ENCODE data around the gene PITRM1. TPM values are rescaled to one million over a fixed set of nuclear protein-coding genes. Genes with fewer than 3 reads are reported as not detected.
A peak's percentile ranks its signal among the peaks of the same experiment; 100 is the strongest.

The PITRM1 gene
- total RNA-seq, 1 donor from 2014 or later: 110 TPM

GRCh38 chr10:3136763-3137611, 35.6 kb downstream of the PITRM1 start:
- H3K27me3 ChIP-seq: no peaks in the 10 kb centered on the region
- no peaks in the 10 kb centered on the region for H3K9me3 ChIP-seq
- H3K4me1 ChIP-seq: peaks cover 0 to 30% of the 10 kb centered on the region in 2 donors
- H3K4me3 ChIP-seq: peak overlapping the region in 1 of 2 donors; percentile 31
- peaks cover 50 to 95% of the 10 kb centered on the region in 2 donors for H3K36me3 ChIP-seq
- TF ChIP-seq CTCF (IDR thresholded peaks at IDR 0.05): peak in 1 of 3 experiments; percentile 7
- intact Hi-C loops (cut with DNase I): no loop called here
- DNase-seq (ENCODE audit: low spot score in 2 of 2): peak; percentile 62 to 89
- peak overlapping the region; percentile 59 to 82 for H3K27ac ChIP-seq

DNA sequence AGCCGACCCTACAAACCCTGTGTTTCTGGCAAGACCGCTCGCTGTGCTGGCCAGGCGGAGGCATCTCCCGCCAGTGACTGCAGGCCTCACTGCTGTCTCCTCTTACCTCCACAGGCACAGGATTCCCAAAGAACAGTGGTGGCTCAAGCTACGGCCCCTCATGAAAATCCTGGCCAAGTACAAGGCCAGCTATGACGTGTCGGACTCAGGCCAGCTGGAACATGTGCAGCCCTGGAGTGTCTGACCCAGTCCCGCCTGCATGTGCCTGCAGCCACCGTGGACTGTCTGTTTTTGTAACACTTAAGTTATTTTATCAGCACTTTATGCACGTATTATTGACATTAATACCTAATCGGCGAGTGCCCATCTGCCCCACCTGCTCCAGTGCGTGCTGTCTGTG, 36.2 kb downstream of the PITRM1 start:
- no peaks in the 10 kb centered on the region for H3K27me3 ChIP-seq
- no peak overlapping the region for H3K4me3 ChIP-seq
- H3K9me3 ChIP-seq: no peaks in the 10 kb centered on the region
- peaks cover 0 to 30% of the 10 kb centered on the region in 2 donors for H3K4me1 ChIP-seq
- no peak for TF ChIP-seq CTCF (IDR thresholded peaks at IDR 0.05)
- H3K27ac ChIP-seq: peak overlapping the region; percentile 59 to 82
- DNase-seq (ENCODE audit: low spot score in 2 of 2): no peak
- intact Hi-C loops (cut with DNase I): no loop called here
- H3K36me3 ChIP-seq: peaks cover 50 to 95% of the 10 kb centered on the region in 2 donors

- Histone ChIP-seq H3K36me3 (peaks cover 50 to 96% of the 10 kb centered on the region in 2 donors), H3K9me3 (no peaks in the 10 kb centered on the region), H3K4me1 (peaks cover 0 to 20% of the 10 kb centered on the region in 2 donors), H3K4me3 (no peak overlapping the region), H3K27me3 (no peaks in the 10 kb centered on the region), H3K27ac (no peak overlapping the region)
- TF ChIP-seq CTCF (IDR thresholded peaks at IDR 0.05): no peak
- intact Hi-C loops (cut with DNase I): no loop called here
- no peak for DNase-seq (ENCODE audit: low spot score in 2 of 2)
These were observed 37.6 kb downstream of the PITRM1 start for GRCh38 chr10:3135006-3135405.

- TF ChIP-seq CTCF (IDR thresholded peaks at IDR 0.05): no peak
- DNase-seq (ENCODE audit: low spot score in 2 of 2): no peak
- Histone ChIP-seq H3K27ac (no peak overlapping the region), H3K9me3 (no peaks in the 10 kb centered on the region), H3K4me1 (peaks cover 0 to 19% of the 10 kb centered on the region in 2 donors), H3K27me3 (no peaks in the 10 kb centered on the region), H3K4me3 (no peak overlapping the region), H3K36me3 (peaks cover 45 to 92% of the 10 kb centered on the region in 2 donors)
- intact Hi-C loops (cut with DNase I): no loop called here
These were observed 38.6 kb downstream of the PITRM1 start for GRCh38 chr10:3133948-3134347.

GRCh38 chr10:3132036-3133025, 40.3 kb downstream of the PITRM1 start:
- Histone ChIP-seq H3K27me3 (no peaks in the 10 kb centered on the region), H3K9me3 (no peaks in the 10 kb centered on the region), H3K36me3 (peaks cover 33 to 79% of the 10 kb centered on the region in 2 donors), H3K4me3 (no peak overlapping the region), H3K27ac (no peak overlapping the region), H3K4me1 (peaks cover 0 to 15% of the 10 kb centered on the region in 2 donors)
- intact Hi-C loops (cut with DNase I): no loop called here
- no peak for DNase-seq (ENCODE audit: low spot score in 2 of 2)
- no peak for TF ChIP-seq CTCF (IDR thresholded peaks at IDR 0.05)
